ENCODE results near the gene KBTBD12.

The KBTBD12 gene

GRCh38 chr3:127914584-127914983 is 448 bp upstream of the KBTBD12 start:
- no peak overlapping the region; the same call in 1 of the 2 replicates for H3K27ac ChIP-seq
- no peak for TF ChIP-seq CTCF (conservative IDR thresholded peaks at IDR 0.05)

- no peak overlapping the region for H3K27ac ChIP-seq
- no peak for TF ChIP-seq CTCF (conservative IDR thresholded peaks at IDR 0.05)
Observed at GRCh38 chr3:127915937-127916493, 983 bp downstream of the KBTBD12 start.

GRCh38 chr3:127920738-127921137 is 5.7 kb downstream of the KBTBD12 start:
- no peak for TF ChIP-seq CTCF (conservative IDR thresholded peaks at IDR 0.05)
- H3K27ac ChIP-seq, result no peak overlapping the region

GRCh38 chr3:127923611-127924010 is 8.6 kb downstream of the KBTBD12 start:
- no peak for TF ChIP-seq CTCF (conservative IDR thresholded peaks at IDR 0.05)
- no peak overlapping the region for H3K27ac ChIP-seq

- no peak overlapping the region for H3K27ac ChIP-seq
- no peak for TF ChIP-seq CTCF (conservative IDR thresholded peaks at IDR 0.05)
Observed at GRCh38 chr3:127925384-127925783, 10.4 kb downstream of the KBTBD12 start.

- H3K27ac ChIP-seq, result no peak overlapping the region
- no peak for TF ChIP-seq CTCF (conservative IDR thresholded peaks at IDR 0.05)
Observed at GRCh38 chr3:127927829-127928604, 13.0 kb downstream of the KBTBD12 start.

GRCh38 chr3:127929818-127930413 is 14.9 kb downstream of the KBTBD12 start:
- no peak for TF ChIP-seq CTCF (conservative IDR thresholded peaks at IDR 0.05)
- no peak overlapping the region for H3K27ac ChIP-seq
